HCT116 (cell line): Measurements from ENCODE around the gene COL9A3. TPM values are rescaled to one million over a fixed set of nuclear protein-coding genes. Genes with fewer than 3 reads are reported as not detected.
A peak's percentile ranks its signal among the peaks of the same experiment; 100 is the strongest.

Experiments
- ATAC-seq: fragments of 200-7000 bp; cut with Tn5 transposase; 2 replicates; pipeline ENCODE4 v1.9.1; 2020; ENCODE audit warnings: mild to moderate bottlenecking, moderate library complexity
- BruUV-seq: library from RNA; stranded (reverse); fragments of 400-500 nt; replicated peaks from 2 replicates; lab custom pipeline; 2021; lab: Mats Ljungman, UMichigan
- CTCF ChIA-PET: fragments of 300-600 bp; sonication (Branson Sonifier 250); formaldehyde crosslinking; loops from one replicate; lab custom pipeline; 2021; ENCODE audit warnings: antibody characterized with exemption; lab: Charles Lee
- POLR2A ChIA-PET: fragments of 300-600, 350-600 bp; sonication (Branson Sonifier 250); formaldehyde crosslinking; loops from one replicate; lab custom pipeline; 2021; ENCODE audit warnings: antibody characterized with exemption; lab: Charles Lee
- RAD21 ChIA-PET, 2 experiments: fragments of 300-600 bp; sonication (Branson Sonifier 250); formaldehyde crosslinking; loops; one replicate each; lab custom pipeline; 2023; ENCODE audit warnings: low total read pairs in 2 of 2; ENCODE audit not compliant: uncharacterized antibody in 2 of 2, unreplicated experiment in 2 of 2, low non-redundant PET in 1 of 2; lab: Charles Lee
- DNase-seq: peaks from one replicate; pipeline ENCODE4 v3.0.0-alpha.2; 2010; ENCODE audit warnings: low read depth, low spot score
- H2AFZ ChIP-seq: fragments of 200-600 bp; shearing (Covaris generic), sonication (generic); 2 replicates; pipeline ENCODE4 v1.6.1; 2017; ENCODE audit warnings: low read depth, mixed run types, mixed read lengths, antibody characterized with exemption, low read length; ENCODE audit not compliant: poor library complexity, severe bottlenecking
- H3K27ac ChIP-seq: 2 replicates; pipeline ENCODE4 v1.5.1; 2012; ENCODE audit warnings: low read depth, low read length
- H3K27me3 ChIP-seq: fragments of 200-600 bp; sonication (generic); 2 replicates; pipeline ENCODE4 v1.6.1; 2016; ENCODE audit warnings: mixed run types, low read length, mixed read lengths; ENCODE audit not compliant: insufficient read depth
- H3K36me3 ChIP-seq, 2 experiments: fragments of 200-500 bp in 1 of 2; fragments of 200-600 bp in 1 of 2; sonication (Bioruptor generic) in 1 of 2; sonication (generic) in 1 of 2; 2 replicates each; pipeline versions ENCODE4 v1.5.1 to v1.6.1; 2014 to 2016; ENCODE audit warnings: low read length in 2 of 2, inconsistent platforms in 1 of 2, mixed read lengths in 1 of 2, mixed run types in 1 of 2; ENCODE audit not compliant: insufficient read depth in 2 of 2, control insufficient read depth in 1 of 2
- H3K4me1 ChIP-seq, 2 experiments: fragments of 200-600 bp in 1 of 2; sonication (generic) in 1 of 2; 2 replicates each; pipeline versions ENCODE4 v1.5.1 to v1.6.1; 2012 to 2017; ENCODE audit warnings: low read length in 2 of 2, inconsistent platforms in 1 of 2, mild to moderate bottlenecking in 1 of 2, mixed read lengths in 1 of 2, mixed run types in 1 of 2, moderate library complexity in 1 of 2; ENCODE audit not compliant: insufficient read depth in 2 of 2, control insufficient read depth in 1 of 2
- H3K4me2 ChIP-seq: fragments of 200-600 bp; sonication (generic); 2 replicates; pipeline ENCODE4 v1.6.1; 2017; ENCODE audit warnings: mixed run types, low read length, mixed read lengths
- H3K4me3 ChIP-seq, 2 experiments: fragments of 200-600 bp in 1 of 2; sonication (generic) in 1 of 2; replicated peaks in 1 of 2; 2 replicates each; pipeline ENCODE4 v1.5.1; 2011 to 2016; ENCODE audit warnings: low read length in 2 of 2, control low read depth in 1 of 2, low read depth in 1 of 2, mild to moderate bottlenecking in 1 of 2, mixed read lengths in 1 of 2, mixed run types in 1 of 2
- H3K79me2 ChIP-seq: fragments of 200-600 bp; sonication (generic); 2 replicates; pipeline ENCODE4 v1.6.1; 2017; ENCODE audit warnings: mild to moderate bottlenecking, mixed run types, low read length, moderate library complexity, mixed read lengths; ENCODE audit not compliant: insufficient read depth
- H3K9ac ChIP-seq: fragments of 200-600 bp; sonication (generic); 2 replicates; pipeline ENCODE4 v1.6.1; 2016; ENCODE audit warnings: low read length, mixed read lengths
- H3K9me2 ChIP-seq: fragments of 200-600 bp; sonication (generic), shearing (Covaris generic); 2 replicates; pipeline ENCODE4 v1.6.1; 2017; ENCODE audit warnings: mixed run types, mild to moderate bottlenecking, moderate library complexity; ENCODE audit not compliant: insufficient read depth
- H3K9me3 ChIP-seq, 2 experiments: fragments of 200-500 bp in 1 of 2; fragments of 200-600 bp in 1 of 2; sonication (Bioruptor generic) in 1 of 2; sonication (generic) in 1 of 2; 2 replicates each; pipeline ENCODE4 v1.6.1; 2014 to 2017; ENCODE audit warnings: low read length in 2 of 2, mixed read lengths in 2 of 2, inconsistent platforms in 1 of 2, low read depth in 1 of 2, mild to moderate bottlenecking in 1 of 2, mixed run types in 1 of 2, moderate library complexity in 1 of 2; ENCODE audit not compliant: control insufficient read depth in 1 of 2, insufficient read depth in 1 of 2
- H4K20me1 ChIP-seq: fragments of 200-600 bp; sonication (generic), shearing (Covaris generic); 2 replicates; pipeline ENCODE4 v1.6.1; 2017; ENCODE audit warnings: mixed run types, mild to moderate bottlenecking, moderate library complexity; ENCODE audit not compliant: insufficient read depth
- POLR2A ChIP-seq: IDR thresholded peaks from 2 replicates; pipeline ENCODE4 v1.7.0; 2011; ENCODE audit warnings: borderline replicate concordance; ENCODE audit not compliant: insufficient read depth, insufficient read length; ENCODE audit errors: extremely low read depth
- POLR2AphosphoS5 ChIP-seq: IDR thresholded peaks from 2 replicates; pipeline ENCODE4 v1.6.1; 2011; ENCODE audit warnings: mild to moderate bottlenecking, low read depth, low read length, moderate library complexity
- SIN3A ChIP-seq: IDR thresholded peaks from 2 replicates; pipeline ENCODE4 v1.6.1; 2012; ENCODE audit warnings: low read depth
- SP1 ChIP-seq: IDR thresholded peaks from 2 replicates; pipeline ENCODE4 v1.6.1; 2012; ENCODE audit warnings: low read depth
- TCF7L2 ChIP-seq: IDR thresholded peaks from 2 replicates; pipeline ENCODE4 v1.7.0; 2011; ENCODE audit warnings: borderline replicate concordance, inconsistent platforms; ENCODE audit not compliant: insufficient read depth, insufficient read length; ENCODE audit errors: extremely low read depth
- ZBTB33 ChIP-seq: IDR thresholded peaks from 2 replicates; pipeline ENCODE4 v1.6.1; 2011; ENCODE audit warnings: mild to moderate bottlenecking, low read length, moderate library complexity; ENCODE audit not compliant: insufficient replicate concordance; ENCODE audit errors: extremely low read depth
- ZFX ChIP-seq: fragments of 450-650 bp; IDR thresholded peaks from 2 replicates; pipeline ENCODE4 v1.6.1; 2017
- intact Hi-C: fragments of 100-400 bp; cut with micrococcal nuclease; formaldehyde crosslinking; loops from 2 replicates; pipeline ENCODE4 v1.10.0; 2022
- total RNA-seq: library from RNA; stranded (reverse); gene quantifications from one replicate; pipeline ENCODE4 v1.2.1, GENCODE V29; 2021; ENCODE audit not compliant: unreplicated experiment
- TF ChIP-seq, protein P1 (sequence below): IDR thresholded peaks from 2 replicates; pipeline ENCODE4 v1.6.1; 2012

Gene COL9A3
- total RNA-seq, 1 experiment from 2014 or later, result 29.7 TPM

DNA sequence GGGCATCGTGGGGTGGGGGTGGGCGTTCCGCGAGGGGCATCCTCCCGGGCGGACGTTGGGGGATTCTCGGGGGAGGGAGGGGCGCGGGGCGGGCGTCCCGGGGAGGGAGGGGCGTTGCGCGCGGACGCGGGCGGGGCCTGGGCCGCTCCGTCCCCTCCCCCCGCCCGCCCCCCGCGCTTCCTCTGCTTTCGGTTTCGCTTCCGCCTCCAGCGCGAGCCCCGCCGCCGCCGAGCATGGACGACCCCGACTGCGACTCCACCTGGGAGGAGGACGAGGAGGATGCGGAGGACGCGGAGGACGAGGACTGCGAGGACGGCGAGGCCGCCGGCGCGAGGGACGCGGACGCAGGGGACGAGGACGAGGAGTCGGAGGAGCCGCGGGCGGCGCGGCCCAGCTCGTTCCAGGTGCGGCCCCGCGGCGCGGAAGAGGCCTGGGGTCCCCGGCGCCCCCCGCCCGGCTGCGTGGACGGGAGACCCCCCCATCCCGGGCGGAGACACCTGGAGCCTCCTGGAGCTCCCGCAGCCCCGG, 12.2 kb upstream of the COL9A3 start, which contains the start of gene OGFR:
TSS of gene OGFR (plus strand) at position 209 of the 528 bp plus-strand sequence. CDS start at position 234, 25 bp downstream.
- DNase-seq, result no peak
- CTCF ChIA-PET, result interaction anchor here (1.1 kb wide), 1 partner anchor 10 kb away, joined by 3 read pairs; no protein-coding TSS in a partner anchor
- Histone ChIP-seq H4K20me1 (no peaks in the 10 kb centered on the region; the same call in 1 of the 2 replicates), H3K27ac (peak within 1 kb of the TSS; percentile 94), H3K36me3 (peaks cover 19 to 35% of the 10 kb centered on the region in 2 experiments), H3K9me3 (no peaks in the 10 kb centered on the region), H3K27me3 (no peaks in the 10 kb centered on the region), H3K79me2 (peaks cover 48% of the 10 kb centered on the region), H3K9ac (peak within 1 kb of the TSS; percentile 79)
- intact Hi-C loops, result loop anchor here (10.0 kb wide), 1 partner anchor 500 kb away; the partner anchor contains the start of gene ADRM1
- peak; percentile 59 for ATAC-seq
- RAD21 ChIA-PET, result no interaction called here
- POLR2A ChIA-PET, result interaction anchor here (0.5 to 1.6 kb wide), 3 partner anchors 8 to 38 kb away, joined by 3 to 7 read pairs (median 3); partner anchors contain the start of gene MRGBP
- TF ChIP-seq POLR2A (peak; percentile 26), POLR2AphosphoS5 (peak; percentile 77), SP1 (no peak), SIN3A (peak; percentile 56; the same call in 1 of the 2 replicates)
- TF ChIP-seq, protein P1, sequence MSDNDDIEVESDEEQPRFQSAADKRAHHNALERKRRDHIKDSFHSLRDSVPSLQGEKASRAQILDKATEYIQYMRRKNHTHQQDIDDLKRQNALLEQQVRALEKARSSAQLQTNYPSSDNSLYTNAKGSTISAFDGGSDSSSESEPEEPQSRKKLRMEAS, result no peak
- TF ChIP-seq, all 23 proteins: peak for 3
- Histone ChIP-seq H3K4me3 (peak within 1 kb of the TSS; percentile 79 to 83), H3K9me2 (no peaks in the 10 kb centered on the region), H3K4me1 (peaks cover 19 to 35% of the 10 kb centered on the region in 2 experiments; a peak in 3 of 4 replicates), H3K4me2 (peak within 1 kb of the TSS; percentile 98), H2AFZ (peak within 1 kb of the TSS; percentile 68)
- no TSS peak for BruUV-seq

- no peaks in the 10 kb centered on the region for H3K9me2 ChIP-seq
- H3K9me3 ChIP-seq, result no peaks in the 10 kb centered on the region
- no peaks in the 10 kb centered on the region; the same call in 1 of the 2 replicates for H4K20me1 ChIP-seq
- ChIA-PET CTCF (interaction anchor here (1.5 kb wide), 1 partner anchor 10 kb away, joined by 5 read pairs; no protein-coding TSS in a partner anchor), POLR2A (interaction anchor here (0.7 to 1.6 kb wide), 2 partner anchors 9 to 10 kb away, joined by 3 to 7 read pairs; partner anchors contain the start of gene MRGBP), RAD21 (no interaction called here)
- DNase-seq (no peak), ATAC-seq (peak; percentile 26)
- H3K4me1 ChIP-seq, result peaks cover 19 to 35% of the 10 kb centered on the region in 2 experiments; a peak in 3 of 4 replicates
- peak overlapping the region; percentile 79 to 83 for H3K4me3 ChIP-seq
- H3K4me2 ChIP-seq, result peak overlapping the region; percentile 98
- peaks cover 21 to 35% of the 10 kb centered on the region in 2 experiments for H3K36me3 ChIP-seq
- intact Hi-C loops, result loop anchor here (10.0 kb wide), 1 partner anchor 500 kb away; the partner anchor contains the start of gene ADRM1
- H3K27me3 ChIP-seq, result no peaks in the 10 kb centered on the region
- H3K27ac ChIP-seq, result peak overlapping the region; percentile 94
- peak overlapping the region; percentile 79 for H3K9ac ChIP-seq
- peaks cover 54% of the 10 kb centered on the region for H3K79me2 ChIP-seq
- BruUV-seq, result no TSS peak
- no peak overlapping the region for H2AFZ ChIP-seq
- TF ChIP-seq ZBTB33 (no peak), ZFX (peak; percentile 92; the same call in 1 of the 2 replicates), TCF7L2 (peak; percentile 16)
- TF ChIP-seq, all 23 proteins: peak for 2
Measured at GRCh38 chr20:62805155-62805710, 11.6 kb upstream of the COL9A3 start.
